SH-SY5Y (cell line): ENCODE measurements around the gene LYSMD4.

ENCODE experiments used
- GATA2 ChIP-seq: IDR thresholded peaks from 2 replicates; pipeline ENCODE4 v1.6.1; 2011; ENCODE audit warnings: mild to moderate bottlenecking, low read depth, low read length
- GATA3 ChIP-seq: IDR thresholded peaks from 2 replicates; pipeline ENCODE4 v1.6.1; 2011; ENCODE audit warnings: low read depth, mild to moderate bottlenecking, low read length, moderate library complexity

LYSMD4 gene

GRCh38 chr15:99692825-99693224 is 40.4 kb downstream of the LYSMD4 start:
- no peak for TF ChIP-seq GATA3
- no peak for TF ChIP-seq GATA2

- TF ChIP-seq GATA2 (no peak), GATA3 (no peak)
Measured at GRCh38 chr15:99686290-99686689, 46.9 kb downstream of the LYSMD4 start.

GRCh38 chr15:99683000-99683670 is 50.1 kb downstream of the LYSMD4 start:
- no peak for TF ChIP-seq GATA3
- no peak for TF ChIP-seq GATA2

GRCh38 chr15:99682455-99682854 is 50.8 kb downstream of the LYSMD4 start:
- TF ChIP-seq GATA2 (no peak), GATA3 (no peak)

GRCh38 chr15:99681990-99682389 is 51.2 kb downstream of the LYSMD4 start:
- TF ChIP-seq GATA2 (no peak), GATA3 (no peak)

- no peak for TF ChIP-seq GATA3
- TF ChIP-seq GATA2, result no peak
Measured at GRCh38 chr15:99680276-99680675, 53.0 kb downstream of the LYSMD4 start.

GRCh38 chr15:99677540-99678134 is 55.6 kb downstream of the LYSMD4 start:
- TF ChIP-seq GATA2, result no peak
- no peak for TF ChIP-seq GATA3
